BLaER1 treated with 17β-estradiol and CSF1 and Interleukin-3, amounts not matched to agents 10 nM and 100 nM (cell line): Measurements from ENCODE around the gene RPS14.
"Not testable (repeated sequence)": the region's sequence is repeated elsewhere in the genome, so short reads cannot be mapped to it uniquely, and the experiment has no call there.

Experiments
- H3K27ac ChIP-seq, 11 experiments: shearing (Covaris generic); formaldehyde crosslinking; 2 replicates each; pipeline ENCODE4 v1.8.1; 2022
- H3K27me3 ChIP-seq, 11 experiments: shearing (Covaris generic); formaldehyde crosslinking; 2 replicates each; pipeline ENCODE4 v1.8.1; 2022
- H3K36me3 ChIP-seq, 11 experiments: shearing (Covaris generic); formaldehyde crosslinking; 2 replicates each; pipeline ENCODE4 v1.8.1; 2022
- H3K4me1 ChIP-seq, 10 experiments: shearing (Covaris generic); formaldehyde crosslinking; 2 replicates each; pipeline ENCODE4 v1.8.1; 2022
- H3K4me2 ChIP-seq, 11 experiments: shearing (Covaris generic); formaldehyde crosslinking; 2 replicates each; pipeline ENCODE4 v1.8.1; 2022
- H3K4me3 ChIP-seq, 10 experiments: shearing (Covaris generic); formaldehyde crosslinking; 2 replicates each; pipeline ENCODE4 v1.8.1; 2022
- H3K9ac ChIP-seq, 11 experiments: shearing (Covaris generic); formaldehyde crosslinking; 2 replicates each; pipeline ENCODE4 v1.8.1; 2022
- H3K9me3 ChIP-seq, 11 experiments: shearing (Covaris generic); formaldehyde crosslinking; replicated peaks in 1 of 11; 2 replicates each; pipeline ENCODE4 v1.8.1; 2022
- H4K20me1 ChIP-seq, 11 experiments: shearing (Covaris generic); formaldehyde crosslinking; 2 replicates each; pipeline ENCODE4 v1.8.1; 2022
- Cebpa-rat ChIP-seq, 11 experiments: shearing (Covaris generic); IDR thresholded peaks; 2 replicates each; pipeline ENCODE4 v1.8.1; 2022

Gene RPS14

GRCh38 chr5:150422758-150423157 is 26.8 kb downstream of the RPS14 start:
- no peaks in the 10 kb centered on the region for H3K27me3 ChIP-seq
- no peaks in the 10 kb centered on the region for H4K20me1 ChIP-seq
- peak overlapping the region in 1 of 11 experiments; percentile 24; a peak in 2 of 22 replicates for H3K4me2 ChIP-seq
- no peak overlapping the region for H3K27ac ChIP-seq
- H3K36me3 ChIP-seq: no peaks in the 10 kb centered on the region
- peaks cover 7 to 24% (median 17%) of the 10 kb centered on the region in 10 experiments for H3K4me1 ChIP-seq
- H3K9ac ChIP-seq: no peak overlapping the region
- TF ChIP-seq Cebpa-rat (IDR thresholded peaks at IDR 0.05): peak in 3 of 11 experiments; percentile 14 to 54 (median 20); a peak in 1 of 22 replicates
- no peak overlapping the region for H3K4me3 ChIP-seq
- H3K9me3 ChIP-seq: no peaks in the 10 kb centered on the region

GRCh38 chr5:150422075-150422474 is 27.5 kb downstream of the RPS14 start:
- no peaks in the 10 kb centered on the region for H3K9me3 ChIP-seq
- no peak overlapping the region for H3K4me3 ChIP-seq
- no peaks in the 10 kb centered on the region for H3K27me3 ChIP-seq
- H3K4me2 ChIP-seq: peak overlapping the region in 4 of 11 experiments; percentile 17 to 52 (median 20); a peak in 7 of 22 replicates
- no peak overlapping the region for H3K27ac ChIP-seq
- H4K20me1 ChIP-seq: no peaks in the 10 kb centered on the region
- no peak overlapping the region for H3K9ac ChIP-seq
- H3K4me1 ChIP-seq: peaks cover 7 to 24% (median 18%) of the 10 kb centered on the region in 10 experiments
- no peaks in the 10 kb centered on the region for H3K36me3 ChIP-seq
- TF ChIP-seq Cebpa-rat (IDR thresholded peaks at IDR 0.05): no peak

- Histone ChIP-seq H3K27ac (no peak overlapping the region), H3K9ac (peak overlapping the region in 1 of 11 experiments; percentile 19; a peak in 1 of 22 replicates), H4K20me1 (no peaks in the 10 kb centered on the region), H3K4me1 (peaks cover 7 to 33% (median 24%) of the 10 kb centered on the region in 10 experiments), H3K36me3 (no peaks in the 10 kb centered on the region), H3K4me3 (no peak overlapping the region), H3K4me2 (peak overlapping the region; percentile 6 to 69 (median 52); a peak in 20 of 22 replicates), H3K27me3 (no peaks in the 10 kb centered on the region), H3K9me3 (no peaks in the 10 kb centered on the region)
- no peak for TF ChIP-seq Cebpa-rat (IDR thresholded peaks at IDR 0.05)
These were observed 29.8 kb downstream of the RPS14 start for GRCh38 chr5:150419630-150420270.

- H3K4me2 ChIP-seq: peak overlapping the region; percentile 83 to 99 (median 96)
- not testable (repeated sequence) for H3K9me3 ChIP-seq, H3K27me3 ChIP-seq, H3K36me3 ChIP-seq
- H3K4me3 ChIP-seq: peak overlapping the region in 1 of 10 experiments; percentile 11; a peak in 1 of 20 replicates
- peaks cover 0 to 30% (median 17%) of the 10 kb centered on the region in 11 experiments; a peak in 17 of 22 replicates for H4K20me1 ChIP-seq
- peaks cover 29 to 53% (median 40%) of the 10 kb centered on the region in 10 experiments for H3K4me1 ChIP-seq
- H3K27ac ChIP-seq: peak overlapping the region; percentile 90 to 98 (median 94)
- peak overlapping the region; percentile 85 to 97 (median 94); a peak in 21 of 22 replicates for H3K9ac ChIP-seq
These were observed 35.4 kb downstream of the RPS14 start for GRCh38 chr5:150413902-150414790.

- H3K9ac ChIP-seq: peak overlapping the region; percentile 85 to 97 (median 94)
- peak overlapping the region; percentile 65 to 90 (median 86) for H3K4me3 ChIP-seq
These were observed 36.2 kb downstream of the RPS14 start for GRCh38 chr5:150413176-150413901.

GRCh38 chr5:150412319-150413175 is 37.0 kb downstream of the RPS14 start, which contains the start of gene CD74:
CD74 (minus strand) TSS chr5:150412910; CDS start chr5:150412749, 161 bp downstream.
- no peak for TF ChIP-seq Cebpa-rat (IDR thresholded peaks at IDR 0.05)
- peak within 1 kb of the TSS; percentile 90 to 98 (median 94) for H3K27ac ChIP-seq
- H3K36me3 ChIP-seq: peaks cover 14 to 24% (median 21%) of the 10 kb centered on the region in 11 experiments; a peak in 21 of 22 replicates
- H3K27me3 ChIP-seq: no peaks in the 10 kb centered on the region
- H3K9me3 ChIP-seq: no peaks in the 10 kb centered on the region
- H3K4me3 ChIP-seq: peak within 1 kb of the TSS; percentile 65 to 90 (median 86)
- peak within 1 kb of the TSS; percentile 83 to 99 (median 96) for H3K4me2 ChIP-seq
- peak within 1 kb of the TSS; percentile 85 to 97 (median 94) for H3K9ac ChIP-seq
- H3K4me1 ChIP-seq: peaks cover 45 to 69% (median 54%) of the 10 kb centered on the region in 10 experiments
- H4K20me1 ChIP-seq: peaks cover 10 to 46% (median 33%) of the 10 kb centered on the region in 11 experiments; a peak in 20 of 22 replicates

More at GRCh38 chr5:150413176-150413901, 36.2 kb downstream of the RPS14 start:
- Histone ChIP-seq H3K27me3 (no peaks in the 10 kb centered on the region), H3K27ac (peak overlapping the region; percentile 90 to 98 (median 94)), H3K9me3 (no peaks in the 10 kb centered on the region), H4K20me1 (peaks cover 2 to 38% (median 25%) of the 10 kb centered on the region in 11 experiments; a peak in 20 of 22 replicates), H3K4me1 (peaks cover 37 to 61% (median 48%) of the 10 kb centered on the region in 10 experiments), H3K4me2 (peak overlapping the region; percentile 83 to 99 (median 96)), H3K36me3 (peaks cover 6 to 16% (median 13%) of the 10 kb centered on the region in 11 experiments; a peak in 21 of 22 replicates)
- no peak for TF ChIP-seq Cebpa-rat (IDR thresholded peaks at IDR 0.05)

- Histone ChIP-seq H3K4me2 (peak overlapping the region; percentile 83 to 99 (median 96)), H3K36me3 (peaks cover 25 to 36% (median 32%) of the 10 kb centered on the region in 11 experiments), H3K4me1 (peaks cover 56 to 81% (median 62%) of the 10 kb centered on the region in 10 experiments), H4K20me1 (peaks cover 21 to 58% (median 44%) of the 10 kb centered on the region in 11 experiments; a peak in 20 of 22 replicates), H3K9me3 (no peaks in the 10 kb centered on the region), H3K4me3 (peak overlapping the region; percentile 65 to 90 (median 86)), H3K27ac (peak overlapping the region; percentile 90 to 98 (median 94)), H3K27me3 (no peaks in the 10 kb centered on the region), H3K9ac (peak overlapping the region; percentile 85 to 97 (median 94))
- TF ChIP-seq Cebpa-rat (IDR thresholded peaks at IDR 0.05): no peak
These were observed 38.1 kb downstream of the RPS14 start for GRCh38 chr5:150411245-150411979.
